HepG2 (cell line): Measurements from ENCODE around the gene PACSIN1. TPM values are rescaled to one million over a fixed set of nuclear protein-coding genes. Genes with fewer than 3 reads are reported as not detected.
A peak's percentile ranks its signal among the peaks of the same experiment; 100 is the strongest.

ENCODE experiments used
- ATAC-seq: fragments of 200-7000 bp; cut with Tn5 transposase; 3 replicates; pipeline ENCODE4 v1.9.1; 2020; ENCODE audit warnings: mild to moderate bottlenecking, moderate library complexity
- BruUV-seq: library from RNA; stranded (reverse); fragments of 400-500 nt; replicated peaks from 2 replicates; lab custom pipeline; 2021; lab: Mats Ljungman, UMichigan
- CTCF ChIA-PET: fragments of 300-600 bp; formaldehyde crosslinking; extraction: SDS; loops from one replicate; lab custom pipeline; 2021; ENCODE audit warnings: low total read pairs, inconsistent platforms, low intra/inter-chr PET ratio; lab: Yijun Ruan, JAX
- POLR2A ChIA-PET: fragments of 350-600 bp; sonication (Branson Sonifier 250); formaldehyde crosslinking; loops from one replicate; lab custom pipeline; 2020; ENCODE audit warnings: antibody characterized with exemption, inconsistent platforms; lab: Yijun Ruan, JAX
- DNase-seq: peaks from one replicate; pipeline ENCODE4 v3.0.0-alpha.2; 2015; ENCODE audit warnings: low spot score
- FAIRE-seq: peaks from 3 replicates; lab custom pipeline; 2011; peaks lifted over from hg19 to GRCh38; lab: Jason Lieb, UNC
- H2AFZ ChIP-seq: one replicate; pipeline ENCODE4 v1.6.1; 2011; ENCODE audit warnings: low read length, inconsistent platforms
- H3K27ac ChIP-seq: fragments of 300-600 bp; 3 replicates; pipeline ENCODE4 v1.8.0; 2011; ENCODE audit warnings: mixed run types, mild to moderate bottlenecking, mixed read lengths, low read length, inconsistent platforms; ENCODE audit not compliant: insufficient read depth; ENCODE audit errors: extremely low read length
- H3K27me3 ChIP-seq, 2 experiments: fragments of 200-600 bp in 1 of 2; 2 replicates in 1 of 2; 3 replicates in 1 of 2; pipeline versions ENCODE4 v1.6.0 to v1.8.0; 2011; ENCODE audit warnings: low read length in 2 of 2, mild to moderate bottlenecking in 2 of 2, moderate library complexity in 2 of 2, inconsistent platforms in 1 of 2; ENCODE audit not compliant: insufficient read depth in 2 of 2, control insufficient read depth in 1 of 2
- H3K36me3 ChIP-seq, 2 experiments: fragments of 200-600 bp in 1 of 2; replicated peaks in 1 of 2; 2 replicates in 1 of 2; 3 replicates in 1 of 2; pipeline versions ENCODE4 v1.5.1 to v1.8.0; 2011; ENCODE audit warnings: low read length in 2 of 2, inconsistent platforms in 1 of 2; ENCODE audit not compliant: insufficient read depth in 2 of 2, control insufficient read depth in 1 of 2
- H3K4me1 ChIP-seq: 2 replicates; pipeline ENCODE4 v1.5.1; 2012; ENCODE audit warnings: low read length, inconsistent platforms; ENCODE audit not compliant: insufficient read depth
- H3K4me2 ChIP-seq: 2 replicates; pipeline ENCODE4 v1.6.0; 2011; ENCODE audit warnings: low read depth, low read length, inconsistent platforms
- H3K4me3 ChIP-seq, 3 experiments: fragments of 200-600 bp in 1 of 3; sonication (generic), shearing (Covaris generic) in 1 of 3; replicated peaks in 1 of 3; 2 replicates each; pipeline ENCODE4 v1.5.1; 2011 to 2016; ENCODE audit warnings: low read length in 3 of 3, inconsistent platforms in 2 of 3, low read depth in 2 of 3, mild to moderate bottlenecking in 2 of 3, control low read depth in 1 of 3, mixed read lengths in 1 of 3; ENCODE audit not compliant: insufficient read depth in 1 of 3
- H3K79me2 ChIP-seq: one replicate; pipeline ENCODE4 v1.6.1; 2011; ENCODE audit warnings: low read length, inconsistent platforms; ENCODE audit not compliant: insufficient read depth
- H3K9ac ChIP-seq: 2 replicates; pipeline ENCODE4 v1.6.0; 2011; ENCODE audit warnings: mild to moderate bottlenecking, low read depth, low read length, inconsistent platforms; ENCODE audit not compliant: insufficient read depth
- H3K9me3 ChIP-seq: 2 replicates; pipeline ENCODE4 v1.5.1; 2012; ENCODE audit warnings: mild to moderate bottlenecking, low read length
- H4K20me1 ChIP-seq: 2 replicates; pipeline ENCODE4 v1.6.0; 2011; ENCODE audit warnings: inconsistent platforms, mild to moderate bottlenecking, low read length, moderate library complexity; ENCODE audit not compliant: insufficient read depth
- CCDC6 ChIP-seq: sonication (generic); formaldehyde crosslinking; IDR thresholded peaks from 2 replicates; pipeline ENCODE4 v1.8.1; 2022; ENCODE audit warnings: mild to moderate bottlenecking, missing genetic modification reagents, moderate library complexity
- HES4 ChIP-seq: sonication (generic); formaldehyde crosslinking; IDR thresholded peaks from 2 replicates; pipeline ENCODE4 v1.9.0; 2021; ENCODE audit warnings: mild to moderate bottlenecking, missing genetic modification reagents, borderline replicate concordance
- HNF4G ChIP-seq, 2 experiments: sonication (generic) in 1 of 2; formaldehyde crosslinking in 1 of 2; IDR thresholded peaks; 2 replicates each; pipeline versions ENCODE4 v1.4.0 to v1.6.1; 2011 to 2020; ENCODE audit warnings: borderline replicate concordance in 2 of 2, low read depth in 2 of 2, mild to moderate bottlenecking in 2 of 2, low read length in 1 of 2, missing genetic modification reagents in 1 of 2, moderate library complexity in 1 of 2
- MLLT10 ChIP-seq: sonication (generic); formaldehyde crosslinking; IDR thresholded peaks from 2 replicates; pipeline ENCODE4 v1.4.0; 2020; ENCODE audit warnings: missing genetic modification reagents
- NR0B2 ChIP-seq: sonication (generic); formaldehyde crosslinking; IDR thresholded peaks from 2 replicates; pipeline ENCODE4 v1.4.0; 2020; ENCODE audit warnings: mild to moderate bottlenecking, missing genetic modification reagents
- PHF21A ChIP-seq: sonication (generic); formaldehyde crosslinking; IDR thresholded peaks from 2 replicates; pipeline ENCODE4 v1.5.0; 2020; ENCODE audit warnings: mild to moderate bottlenecking, missing genetic modification reagents
- ZNF629 ChIP-seq: sonication (generic); formaldehyde crosslinking; conservative IDR thresholded peaks from 2 replicates; pipeline ENCODE4 v1.5.0; 2020; ENCODE audit warnings: missing genetic modification reagents
- WGBS: methylation state at CpG from one replicate; pipeline ENCODE4 v1.1.6; 2017; ENCODE audit warnings: low lambda C conversion rate; 5-methylcytosine and 5-hydroxymethylcytosine counted together
- in situ Hi-C: cut with HindIII; loops from 2 replicates; pipeline ENCODE4 v1.10.0; 2017; ENCODE audit warnings: low pct_unique_long_range_greater_than_20kb; ENCODE audit not compliant: extremely low pct_ligation_motif_present
- intact Hi-C: fragments of 100-400 bp; cut with micrococcal nuclease; formaldehyde crosslinking; loops from one replicate; pipeline ENCODE4 v1.10.0; 2022; ENCODE audit not compliant: unreplicated experiment
- polyA plus RNA-seq, 8 experiments: library from polyadenylated mRNA; depleted of rRNA in 3 of 8; stranded (reverse) in 7 of 8; unstranded in 1 of 8; fragments of >200 nt; fragmentation: Illumina TruSeq in 4 of 8; extraction: Trizol in 4 of 8; gene quantifications; 2 replicates each; pipeline versions ENCODE4 v1.2.1 to v1.2.3, GENCODE V29; 2011 to 2016; ENCODE audit warnings: low read depth in 4 of 8, missing spikeins in 1 of 8, mixed read lengths in 1 of 8; ENCODE audit not compliant: insufficient read depth in 1 of 8
- total RNA-seq, 5 experiments: library from RNA; depleted of rRNA; stranded (reverse); fragments of >200 nt; fragmentation: Illumina TruSeq; extraction: Trizol; gene quantifications; 2 replicates each; pipeline ENCODE4 v1.2.3, GENCODE V29; 2016; ENCODE audit warnings: low read depth in 1 of 5

PACSIN1 gene
- total and polyA plus RNA-seq, 2 of the 13 experiments (the other 11 are each of a cell fraction or from before 2014, with no cell fraction given): not detected

GRCh38 chr6:34514112-34514511, 48.2 kb downstream of the PACSIN1 start:
- in situ Hi-C loops: no loop called here
- intact Hi-C loops: no loop called here
- Histone ChIP-seq H4K20me1 (no peaks in the 10 kb centered on the region), H3K9me3 (no peaks in the 10 kb centered on the region), H3K9ac (no peak overlapping the region), H3K4me1 (no peaks in the 10 kb centered on the region), H3K4me2 (no peak overlapping the region), H2AFZ (no peak overlapping the region), H3K36me3 (no peaks in the 10 kb centered on the region), H3K79me2 (no peaks in the 10 kb centered on the region), H3K27ac (no peak overlapping the region), H3K4me3 (no peak overlapping the region), H3K27me3 (peaks cover 4 to 62% of the 10 kb centered on the region in 2 experiments; a peak in 4 of 5 replicates)
- 46% methylated on average over 8 of the region's 8 CpGs for WGBS
- no peak for DNase-seq
- CTCF ChIA-PET: no interaction called here
- POLR2A ChIA-PET: no interaction called here
- no peak for FAIRE-seq
- TF ChIP-seq ZNF629 (peak; percentile 75), PHF21A (CRISPR knock-in tag) (no peak), HNF4G (IDR thresholded peaks at IDR 0.05; ENCODE audit: borderline replicate concordance, low read depth, low read length) (no peak), HNF4G (CRISPR knock-in tag; IDR thresholded peaks at IDR 0.05; ENCODE audit: borderline replicate concordance, low read depth) (no peak), HES4 (CRISPR knock-in tag) (no peak), MLLT10 (no peak), NR0B2 (no peak), CCDC6 (no peak)
- ATAC-seq: no peak
- no TSS peak for BruUV-seq
